Esophagus muscularis mucosa (tissue), 4 donors: ENCODE measurements around the gene NKIRAS2.

ENCODE experiments used
- CTCF ChIP-seq, 3 experiments: fragments of 200-600 bp in 2 of 3; fragments of 450-650 bp in 1 of 3; sonication (generic) in 2 of 3; IDR thresholded peaks; one replicate each; pipeline ENCODE4 v1.5.1; 2017 to 2019; ENCODE audit warnings: antibody characterized with exemption in 3 of 3, mild to moderate bottlenecking in 2 of 3, moderate library complexity in 1 of 3
- EP300 ChIP-seq: sonication (generic); formaldehyde crosslinking; IDR thresholded peaks from one replicate; pipeline ENCODE4 v1.6.1; 2017; ENCODE audit warnings: antibody characterized with exemption
- POLR2A ChIP-seq: fragments of 450-650 bp; IDR thresholded peaks from one replicate; pipeline ENCODE4 v1.6.1; 2017; ENCODE audit warnings: antibody characterized with exemption, moderate library complexity, mild to moderate bottlenecking, low read depth

GRCh38 chr17:42045719-42046118 is 25.8 kb downstream of the NKIRAS2 start:
- TF ChIP-seq POLR2A: no peak
- no peak for TF ChIP-seq CTCF (IDR thresholded peaks at IDR 0.05)
- no peak for TF ChIP-seq EP300
